ENCODE results near the gene KCNH2.

DNA sequence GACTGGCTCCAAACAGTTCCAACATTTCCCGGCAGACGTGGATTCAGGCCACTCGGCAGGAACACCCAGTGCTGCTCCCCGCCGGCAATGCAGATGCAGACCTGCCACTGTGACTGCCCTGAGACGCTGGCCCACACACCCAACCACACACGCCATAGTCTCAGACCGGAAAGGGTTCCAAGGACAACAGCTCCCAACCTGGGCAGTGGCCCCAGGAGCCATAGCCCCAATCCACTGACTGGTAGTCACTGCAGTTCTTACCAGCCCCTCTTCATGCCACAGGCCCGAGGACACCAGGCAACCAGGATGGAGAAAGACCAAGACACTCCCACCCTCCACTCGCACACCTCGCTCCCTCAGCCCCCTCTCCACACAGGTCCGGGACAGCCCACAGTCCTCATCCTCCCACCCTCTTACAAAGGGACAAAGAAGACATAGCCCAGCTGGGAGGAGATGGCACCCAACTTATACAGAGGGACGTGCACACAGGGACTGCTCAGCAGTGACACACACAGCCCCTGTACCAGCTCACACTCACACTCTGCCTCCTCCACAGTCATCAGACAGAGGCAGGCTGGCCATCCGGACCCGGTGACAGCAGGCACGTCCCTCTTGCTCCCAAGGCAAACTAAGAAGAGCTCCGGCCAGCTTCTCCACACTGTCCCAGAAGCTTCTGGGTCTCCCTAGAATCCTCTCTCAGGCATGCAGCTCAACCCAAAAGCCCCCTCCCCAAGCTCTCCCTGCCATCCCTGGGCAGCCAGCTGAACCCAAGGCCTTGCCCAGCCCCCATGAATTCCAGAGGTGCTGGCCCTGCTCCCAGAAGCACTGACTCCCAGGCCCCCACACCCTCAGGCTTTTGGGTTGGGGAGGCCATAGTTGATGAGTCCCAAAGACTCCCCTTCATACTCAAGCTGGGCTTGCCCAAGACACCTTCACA lies 24.8 kb downstream of the KCNH2 start:
- TF ChIP-seq, protein P1, sequence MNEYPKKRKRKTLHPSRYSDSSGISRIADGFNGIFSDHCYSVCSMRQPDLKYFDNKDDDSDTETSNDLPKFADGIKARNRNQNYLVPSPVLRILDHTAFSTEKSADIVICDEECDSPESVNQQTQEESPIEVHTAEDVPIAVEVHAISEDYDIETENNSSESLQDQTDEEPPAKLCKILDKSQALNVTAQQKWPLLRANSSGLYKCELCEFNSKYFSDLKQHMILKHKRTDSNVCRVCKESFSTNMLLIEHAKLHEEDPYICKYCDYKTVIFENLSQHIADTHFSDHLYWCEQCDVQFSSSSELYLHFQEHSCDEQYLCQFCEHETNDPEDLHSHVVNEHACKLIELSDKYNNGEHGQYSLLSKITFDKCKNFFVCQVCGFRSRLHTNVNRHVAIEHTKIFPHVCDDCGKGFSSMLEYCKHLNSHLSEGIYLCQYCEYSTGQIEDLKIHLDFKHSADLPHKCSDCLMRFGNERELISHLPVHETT (tag by site-specific recombination; IDR thresholded peaks at IDR 0.05), result no peak
- TF ChIP-seq ZNF311 (tag by site-specific recombination; IDR thresholded peaks at IDR 0.05; ENCODE audit: borderline replicate concordance), result no peak
- no peak for TF ChIP-seq ZFHX2 (tag by site-specific recombination; conservative IDR thresholded peaks at IDR 0.05)
- TF ChIP-seq, protein P2, sequence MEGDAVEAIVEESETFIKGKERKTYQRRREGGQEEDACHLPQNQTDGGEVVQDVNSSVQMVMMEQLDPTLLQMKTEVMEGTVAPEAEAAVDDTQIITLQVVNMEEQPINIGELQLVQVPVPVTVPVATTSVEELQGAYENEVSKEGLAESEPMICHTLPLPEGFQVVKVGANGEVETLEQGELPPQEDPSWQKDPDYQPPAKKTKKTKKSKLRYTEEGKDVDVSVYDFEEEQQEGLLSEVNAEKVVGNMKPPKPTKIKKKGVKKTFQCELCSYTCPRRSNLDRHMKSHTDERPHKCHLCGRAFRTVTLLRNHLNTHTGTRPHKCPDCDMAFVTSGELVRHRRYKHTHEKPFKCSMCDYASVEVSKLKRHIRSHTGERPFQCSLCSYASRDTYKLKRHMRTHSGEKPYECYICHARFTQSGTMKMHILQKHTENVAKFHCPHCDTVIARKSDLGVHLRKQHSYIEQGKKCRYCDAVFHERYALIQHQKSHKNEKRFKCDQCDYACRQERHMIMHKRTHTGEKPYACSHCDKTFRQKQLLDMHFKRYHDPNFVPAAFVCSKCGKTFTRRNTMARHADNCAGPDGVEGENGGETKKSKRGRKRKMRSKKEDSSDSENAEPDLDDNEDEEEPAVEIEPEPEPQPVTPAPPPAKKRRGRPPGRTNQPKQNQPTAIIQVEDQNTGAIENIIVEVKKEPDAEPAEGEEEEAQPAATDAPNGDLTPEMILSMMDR (tag by site-specific recombination; IDR thresholded peaks at IDR 0.05), result no peak
- TF ChIP-seq ZNF292 (tag by site-specific recombination; IDR thresholded peaks at IDR 0.05; ENCODE audit: borderline replicate concordance, low read depth), result no peak
- TF ChIP-seq ZNF362 (tag by site-specific recombination; IDR thresholded peaks at IDR 0.05), result no peak
- TF ChIP-seq ZNF114 (tag by site-specific recombination; IDR thresholded peaks at IDR 0.05), result no peak
- TF ChIP-seq ZNF621 (tag by site-specific recombination; IDR thresholded peaks at IDR 0.05), result no peak
- no peak for TF ChIP-seq ZNF274 (IDR thresholded peaks at IDR 0.05; ENCODE audit: low read length)
- TF ChIP-seq ZNF274 (tag by site-specific recombination; IDR thresholded peaks at IDR 0.05; ENCODE audit: borderline replicate concordance), result no peak
- no peak for TF ChIP-seq ZNF654 (tag by site-specific recombination; IDR thresholded peaks at IDR 0.05; ENCODE audit: low read depth)
- TF ChIP-seq ZNF302 (tag by site-specific recombination; IDR thresholded peaks at IDR 0.05; ENCODE audit: low read depth), result no peak
- TF ChIP-seq, protein P3, sequence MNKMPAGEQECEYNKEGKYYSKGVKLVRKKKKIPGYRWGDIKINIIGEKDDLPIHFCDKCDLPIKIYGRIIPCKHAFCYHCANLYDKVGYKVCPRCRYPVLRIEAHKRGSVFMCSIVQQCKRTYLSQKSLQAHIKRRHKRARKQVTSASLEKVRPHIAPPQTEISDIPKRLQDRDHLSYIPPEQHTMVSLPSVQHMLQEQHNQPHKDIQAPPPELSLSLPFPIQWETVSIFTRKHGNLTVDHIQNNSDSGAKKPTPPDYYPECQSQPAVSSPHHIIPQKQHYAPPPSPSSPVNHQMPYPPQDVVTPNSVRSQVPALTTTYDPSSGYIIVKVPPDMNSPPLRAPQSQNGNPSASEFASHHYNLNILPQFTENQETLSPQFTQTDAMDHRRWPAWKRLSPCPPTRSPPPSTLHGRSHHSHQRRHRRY (tag by site-specific recombination; IDR thresholded peaks at IDR 0.05), result no peak

Measured in HEK293 (cell line).